DND-41 (cell line): ENCODE measurements around the gene TKT.

Source experiments
- ATAC-seq: fragments of 200-7000 bp; cut with Tn5 transposase; 3 replicates; pipeline ENCODE4 v1.9.1; 2021; ENCODE audit warnings: low read depth; ENCODE audit not compliant: insufficient read depth
- DNase-seq: peaks from one replicate; pipeline ENCODE4 v3.0.0-alpha.2; 2020
- H2AFZ ChIP-seq: 2 replicates; pipeline ENCODE4 v1.6.0; 2012; ENCODE audit warnings: low read depth, low read length
- H3K27ac ChIP-seq: 2 replicates; pipeline ENCODE4 v1.5.1; 2012; ENCODE audit warnings: low read length, inconsistent platforms
- H3K27me3 ChIP-seq: fragments of 200-600 bp; sonication (generic); 2 replicates; pipeline ENCODE4 v1.6.0; 2012; ENCODE audit warnings: low read length, mild to moderate bottlenecking, inconsistent platforms; ENCODE audit not compliant: insufficient read depth, poor library complexity
- H3K36me3 ChIP-seq: 2 replicates; pipeline ENCODE4 v1.5.1; 2012; ENCODE audit warnings: low read length, inconsistent platforms; ENCODE audit not compliant: insufficient read depth
- H3K4me1 ChIP-seq: 2 replicates; pipeline ENCODE4 v1.5.1; 2012; ENCODE audit warnings: mild to moderate bottlenecking, low read length; ENCODE audit not compliant: insufficient read depth
- H3K4me2 ChIP-seq: 2 replicates; pipeline ENCODE4 v1.6.0; 2012; ENCODE audit warnings: mild to moderate bottlenecking, moderate library complexity, low read length, inconsistent platforms; ENCODE audit not compliant: insufficient read depth
- H3K4me3 ChIP-seq, 2 experiments: fragments of 200-600 bp in 1 of 2; shearing (Covaris generic) in 1 of 2; 2 replicates each; pipeline ENCODE4 v1.5.1; 2012 to 2016; ENCODE audit warnings: inconsistent platforms in 2 of 2, low read length in 2 of 2, mild to moderate bottlenecking in 2 of 2, low read depth in 1 of 2, moderate library complexity in 1 of 2
- H3K79me2 ChIP-seq: 2 replicates; pipeline ENCODE4 v1.6.0; 2012; ENCODE audit warnings: low read length, inconsistent platforms; ENCODE audit not compliant: insufficient read depth
- H3K9ac ChIP-seq: 2 replicates; pipeline ENCODE4 v1.6.0; 2012; ENCODE audit warnings: low read depth, mild to moderate bottlenecking, inconsistent platforms, low read length, moderate library complexity
- H3K9me3 ChIP-seq: 2 replicates; pipeline ENCODE4 v1.5.1; 2012; ENCODE audit warnings: low read length, moderate library complexity, mild to moderate bottlenecking, inconsistent platforms; ENCODE audit not compliant: insufficient read depth, severe bottlenecking
- H4K20me1 ChIP-seq: 2 replicates; pipeline ENCODE4 v1.6.0; 2012; ENCODE audit warnings: low read length; ENCODE audit not compliant: insufficient read depth
- EZH2 ChIP-seq: IDR thresholded peaks from 3 replicates; pipeline ENCODE4 v1.6.1; 2012; ENCODE audit warnings: borderline replicate concordance, low read depth, mild to moderate bottlenecking, moderate library complexity, low read length, inconsistent platforms; ENCODE audit not compliant: severe bottlenecking
- TF ChIP-seq, protein P1 (sequence below): IDR thresholded peaks from 2 replicates; pipeline ENCODE4 v1.5.1; 2012; ENCODE audit warnings: borderline replicate concordance, low read length, moderate library complexity, mild to moderate bottlenecking; ENCODE audit not compliant: poor library complexity, severe bottlenecking; ENCODE audit errors: extremely low read depth

Gene TKT

DNA sequence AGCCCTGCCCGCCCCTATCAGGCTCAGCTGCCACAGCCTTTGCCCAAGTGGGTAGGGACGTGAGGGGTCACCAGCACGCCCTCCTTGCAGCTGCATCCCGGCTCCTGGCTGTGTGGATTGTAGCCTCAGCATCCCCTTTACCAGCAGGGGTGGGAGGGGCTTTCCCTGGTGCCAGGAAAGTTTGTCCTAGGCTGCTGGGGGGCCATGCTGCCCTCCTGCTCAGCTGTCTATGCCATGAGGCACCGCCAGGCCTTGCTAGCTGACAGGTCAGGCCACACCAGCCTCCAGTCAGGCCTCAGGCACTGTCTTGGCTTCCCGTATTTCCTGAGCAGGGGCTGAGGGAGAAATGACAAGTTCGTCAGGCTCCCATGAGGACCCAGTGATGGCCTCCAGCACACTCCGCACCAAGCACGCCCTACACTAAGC, 32.3 kb downstream of the TKT start:
- Histone ChIP-seq H3K27me3 (no peaks in the 10 kb centered on the region), H3K36me3 (peaks cover 55% of the 10 kb centered on the region), H3K9ac (no peak overlapping the region), H3K4me2 (no peak overlapping the region), H3K9me3 (no peaks in the 10 kb centered on the region), H3K4me3 (no peak overlapping the region), H4K20me1 (peaks cover 13% of the 10 kb centered on the region), H2AFZ (no peak overlapping the region), H3K79me2 (no peaks in the 10 kb centered on the region), H3K4me1 (no peaks in the 10 kb centered on the region), H3K27ac (no peak overlapping the region)
- TF ChIP-seq, protein P1, sequence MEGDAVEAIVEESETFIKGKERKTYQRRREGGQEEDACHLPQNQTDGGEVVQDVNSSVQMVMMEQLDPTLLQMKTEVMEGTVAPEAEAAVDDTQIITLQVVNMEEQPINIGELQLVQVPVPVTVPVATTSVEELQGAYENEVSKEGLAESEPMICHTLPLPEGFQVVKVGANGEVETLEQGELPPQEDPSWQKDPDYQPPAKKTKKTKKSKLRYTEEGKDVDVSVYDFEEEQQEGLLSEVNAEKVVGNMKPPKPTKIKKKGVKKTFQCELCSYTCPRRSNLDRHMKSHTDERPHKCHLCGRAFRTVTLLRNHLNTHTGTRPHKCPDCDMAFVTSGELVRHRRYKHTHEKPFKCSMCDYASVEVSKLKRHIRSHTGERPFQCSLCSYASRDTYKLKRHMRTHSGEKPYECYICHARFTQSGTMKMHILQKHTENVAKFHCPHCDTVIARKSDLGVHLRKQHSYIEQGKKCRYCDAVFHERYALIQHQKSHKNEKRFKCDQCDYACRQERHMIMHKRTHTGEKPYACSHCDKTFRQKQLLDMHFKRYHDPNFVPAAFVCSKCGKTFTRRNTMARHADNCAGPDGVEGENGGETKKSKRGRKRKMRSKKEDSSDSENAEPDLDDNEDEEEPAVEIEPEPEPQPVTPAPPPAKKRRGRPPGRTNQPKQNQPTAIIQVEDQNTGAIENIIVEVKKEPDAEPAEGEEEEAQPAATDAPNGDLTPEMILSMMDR = no peak
- no peak for TF ChIP-seq EZH2
- DNase-seq = no peak
- ATAC-seq = no peak

DNA sequence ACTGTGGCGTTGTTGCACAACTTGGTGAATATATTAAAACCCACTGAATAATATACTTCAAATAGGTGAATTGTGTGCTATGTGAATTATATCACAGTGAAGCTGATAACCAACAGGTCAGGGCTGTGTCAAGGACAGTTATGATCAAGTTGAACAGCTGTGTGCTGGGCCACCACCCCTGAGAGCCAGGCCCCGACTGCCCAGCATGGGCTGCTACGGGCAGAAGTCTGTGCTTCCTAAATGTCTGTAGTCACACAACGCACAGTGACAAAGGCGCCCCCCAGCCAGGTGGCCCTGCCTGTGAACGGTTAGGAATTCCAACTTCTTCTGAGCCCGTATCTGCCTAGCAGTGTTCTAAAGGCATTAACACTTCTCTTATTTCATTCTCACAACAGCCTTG, 32.8 kb downstream of the TKT start:
- peaks cover 49% of the 10 kb centered on the region for H3K36me3 ChIP-seq
- no peak overlapping the region for H3K9ac ChIP-seq
- H3K4me2 ChIP-seq = no peak overlapping the region
- TF ChIP-seq, protein P1 = no peak
- no peak for TF ChIP-seq EZH2
- no peaks in the 10 kb centered on the region for H3K79me2 ChIP-seq
- peaks cover 13% of the 10 kb centered on the region for H4K20me1 ChIP-seq
- H2AFZ ChIP-seq = no peak overlapping the region
- no peak for DNase-seq
- H3K27ac ChIP-seq = no peak overlapping the region
- no peaks in the 10 kb centered on the region for H3K27me3 ChIP-seq
- H3K9me3 ChIP-seq = no peaks in the 10 kb centered on the region
- ATAC-seq = no peak
- H3K4me3 ChIP-seq = no peak overlapping the region
- H3K4me1 ChIP-seq = no peaks in the 10 kb centered on the region

DNA sequence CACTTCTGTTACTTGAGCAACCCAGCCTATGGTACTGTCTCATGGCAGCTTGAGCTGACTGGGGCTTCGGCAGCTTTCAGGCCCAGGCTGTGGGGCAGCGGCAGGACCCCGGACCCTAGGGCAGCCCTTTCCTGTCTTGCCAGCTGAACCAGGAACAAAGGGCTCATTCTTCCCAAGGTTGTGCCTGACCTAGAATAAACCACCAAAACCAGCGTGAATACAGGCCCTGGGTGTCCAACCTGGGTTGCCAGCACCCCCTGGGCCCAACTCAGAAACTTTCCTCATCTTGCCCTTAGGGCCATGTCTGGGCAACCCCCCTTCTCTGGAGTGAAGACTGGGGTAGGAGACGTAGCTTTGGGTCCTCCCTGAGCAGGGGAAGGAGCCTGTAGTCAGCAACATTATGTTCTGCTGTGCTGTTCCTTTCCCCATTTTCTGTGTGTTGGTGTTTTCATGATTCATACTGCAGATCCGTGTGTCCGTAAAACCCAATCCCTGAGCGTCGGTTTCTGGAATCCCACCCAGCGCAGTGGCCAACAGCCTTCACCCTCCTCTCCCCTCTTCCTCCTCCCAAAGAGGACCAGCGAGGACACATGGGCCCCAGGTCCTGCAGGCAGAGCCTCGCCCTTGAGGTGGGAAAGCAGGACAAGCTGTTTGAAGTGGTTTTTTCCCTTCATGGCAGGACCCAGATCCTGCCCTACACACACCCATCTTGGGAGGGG, 33.5 kb downstream of the TKT start:
- Histone ChIP-seq H3K4me2 (no peak overlapping the region), H3K79me2 (no peaks in the 10 kb centered on the region), H3K4me3 (no peak overlapping the region), H4K20me1 (peaks cover 13% of the 10 kb centered on the region), H3K27ac (no peak overlapping the region), H3K4me1 (no peaks in the 10 kb centered on the region), H3K36me3 (peaks cover 42% of the 10 kb centered on the region), H3K9me3 (no peaks in the 10 kb centered on the region), H3K27me3 (no peaks in the 10 kb centered on the region), H2AFZ (no peak overlapping the region), H3K9ac (no peak overlapping the region)
- ATAC-seq = no peak
- TF ChIP-seq, protein P1 = no peak
- DNase-seq = no peak

DNA sequence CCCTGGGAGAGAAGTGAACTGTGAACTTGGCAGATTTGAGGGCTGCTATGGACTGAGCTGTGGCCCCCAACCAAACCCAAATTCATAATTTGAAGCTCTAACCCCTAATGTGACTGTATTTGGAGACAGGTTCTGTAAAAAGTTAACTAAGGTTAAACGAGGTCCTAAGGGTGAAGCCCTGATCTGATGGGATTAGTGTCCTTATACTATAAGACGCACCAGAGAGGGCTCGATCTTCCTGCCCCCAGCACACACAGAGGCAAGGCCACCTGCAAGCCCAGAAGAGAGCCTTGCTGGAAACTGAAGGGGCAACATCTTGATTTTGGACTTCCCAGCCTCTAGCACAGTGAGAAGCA, 34.0 kb downstream of the TKT start:
- no peak overlapping the region for H2AFZ ChIP-seq
- H3K9me3 ChIP-seq = no peaks in the 10 kb centered on the region
- no peak for TF ChIP-seq EZH2
- TF ChIP-seq, protein P1 = no peak
- H3K4me3 ChIP-seq = no peak overlapping the region
- no peak overlapping the region for H3K27ac ChIP-seq
- H3K9ac ChIP-seq = no peak overlapping the region
- peaks cover 37% of the 10 kb centered on the region for H3K36me3 ChIP-seq
- no peak overlapping the region for H3K4me2 ChIP-seq
- H4K20me1 ChIP-seq = peaks cover 13% of the 10 kb centered on the region
- DNase-seq (no peak), ATAC-seq (no peak)
- H3K4me1 ChIP-seq = no peaks in the 10 kb centered on the region
- no peaks in the 10 kb centered on the region for H3K27me3 ChIP-seq
- no peaks in the 10 kb centered on the region for H3K79me2 ChIP-seq
